Fibroblast of skin of right quadriceps (primary cell): ENCODE results near the gene SRRM3.
"Not testable (repeated sequence)": the region's sequence is repeated elsewhere in the genome, so short reads cannot be mapped to it uniquely, and the experiment has no call there.

Experiments
- DNase-seq: peaks from one replicate; pipeline ENCODE4 v3.0.0-alpha.2; 2013

Gene SRRM3, protein sequence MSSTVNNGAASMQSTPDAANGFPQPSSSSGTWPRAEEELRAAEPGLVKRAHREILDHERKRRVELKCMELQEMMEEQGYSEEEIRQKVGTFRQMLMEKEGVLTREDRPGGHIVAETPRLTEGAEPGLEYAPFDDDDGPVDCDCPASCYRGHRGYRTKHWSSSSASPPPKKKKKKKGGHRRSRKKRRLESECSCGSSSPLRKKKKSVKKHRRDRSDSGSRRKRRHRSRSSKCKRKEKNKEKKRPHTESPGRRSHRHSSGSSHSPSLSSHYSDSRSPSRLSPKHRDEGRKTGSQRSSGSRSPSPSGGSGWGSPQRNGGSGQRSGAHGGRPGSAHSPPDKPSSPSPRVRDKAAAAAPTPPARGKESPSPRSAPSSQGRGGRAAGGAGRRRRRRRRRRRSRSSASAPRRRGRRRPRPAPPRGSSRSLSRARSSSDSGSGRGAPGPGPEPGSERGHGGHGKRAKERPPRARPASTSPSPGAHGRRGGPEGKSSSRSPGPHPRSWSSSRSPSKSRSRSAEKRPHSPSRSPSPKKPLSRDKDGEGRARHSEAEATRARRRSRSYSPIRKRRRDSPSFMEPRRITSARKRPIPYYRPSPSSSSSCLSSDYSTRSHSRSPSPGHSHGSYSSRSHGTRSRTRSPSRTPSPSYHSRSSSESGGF

GRCh38 chr7:76201732-76202665 is at the start of gene SRRM3:
Gene SRRM3, plus strand, starts transcription at chr7:76201896. Its CDS starts 33,171 bp downstream, at chr7:76235067.
- peak; percentile 70 for DNase-seq

DNA sequence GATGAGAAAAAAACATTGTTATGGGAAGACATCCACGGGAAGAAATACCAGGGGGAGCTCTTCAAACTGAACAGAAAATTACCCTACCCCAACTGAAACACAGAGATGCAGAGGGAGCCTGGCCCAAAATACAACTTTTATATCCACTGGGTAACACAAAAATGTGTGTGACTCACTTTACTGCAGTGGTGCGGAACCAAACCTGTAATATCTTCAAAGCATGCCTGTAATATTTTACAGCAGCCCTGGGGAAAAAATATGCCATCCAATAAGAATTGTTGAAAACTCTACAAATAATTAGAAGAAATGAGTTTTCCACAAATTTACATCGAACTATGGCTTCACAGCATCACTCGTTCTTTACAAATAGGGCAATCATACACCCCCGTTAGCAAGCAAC is 49.8 kb upstream of the SRRM3 start:
- no peak for DNase-seq

- not testable (repeated sequence) for DNase-seq
These were observed 48.0 kb upstream of the SRRM3 start for GRCh38 chr7:76153571-76154230.

- DNase-seq: peak; percentile 41
These were observed 45.8 kb upstream of the SRRM3 start for GRCh38 chr7:76155938-76156337.

GRCh38 chr7:76156992-76157685 is 44.6 kb upstream of the SRRM3 start:
- DNase-seq: not testable (repeated sequence)

GRCh38 chr7:76158416-76158815 is 43.3 kb upstream of the SRRM3 start:
- DNase-seq: not testable (repeated sequence)

DNA sequence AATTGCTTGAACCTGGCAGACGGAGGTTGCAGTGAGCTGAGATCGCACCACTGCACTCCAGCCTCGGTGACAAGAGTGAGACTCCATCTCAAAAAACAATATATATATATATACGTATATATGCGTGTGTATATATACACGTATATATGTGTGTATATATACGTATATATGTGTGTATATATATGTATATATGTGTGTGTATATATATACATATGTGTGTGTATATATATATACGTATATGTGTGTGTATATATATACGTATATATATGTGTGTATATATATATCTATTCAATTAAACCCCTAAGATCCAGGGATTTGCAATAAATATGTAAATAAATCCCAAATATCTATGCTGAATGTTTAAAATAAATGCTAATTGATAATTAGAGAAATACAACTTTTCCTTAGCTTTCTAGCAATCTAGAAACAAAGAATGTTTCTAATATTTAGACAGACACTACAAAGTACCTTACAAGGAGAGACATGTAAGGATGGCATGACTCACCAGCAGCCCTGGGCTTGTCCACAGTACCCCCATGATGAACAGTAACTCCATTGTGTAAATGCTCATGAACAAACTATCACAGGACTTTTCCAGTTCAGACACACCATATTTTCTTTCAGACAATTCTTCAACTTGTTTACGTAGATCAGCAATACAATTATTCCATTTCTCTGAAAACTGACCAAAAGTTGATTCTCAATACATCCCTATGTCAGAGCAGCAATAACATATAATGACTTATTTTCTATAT is 39.1 kb upstream of the SRRM3 start:
- DNase-seq: not testable (repeated sequence)

DNA sequence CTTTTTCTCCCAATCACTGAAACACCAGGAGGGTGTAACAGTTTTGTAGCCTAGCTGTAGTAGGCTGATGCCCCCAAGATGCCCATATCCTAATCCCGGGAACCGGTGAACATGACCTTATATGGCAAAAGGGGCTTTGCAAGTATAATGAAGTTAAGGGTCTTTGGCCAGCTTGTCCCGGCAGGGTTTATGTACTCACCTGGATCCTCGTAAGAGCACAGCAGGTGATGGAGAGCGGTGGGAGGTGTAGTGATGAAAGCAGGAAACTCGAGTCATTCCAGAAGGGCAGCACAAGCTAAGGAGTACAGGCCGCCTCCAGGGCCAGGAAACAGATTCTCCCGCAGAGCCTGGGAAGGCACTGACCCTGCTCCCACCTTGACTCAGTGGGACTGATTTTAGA is 37.9 kb upstream of the SRRM3 start:
- not testable (repeated sequence) for DNase-seq

DNA sequence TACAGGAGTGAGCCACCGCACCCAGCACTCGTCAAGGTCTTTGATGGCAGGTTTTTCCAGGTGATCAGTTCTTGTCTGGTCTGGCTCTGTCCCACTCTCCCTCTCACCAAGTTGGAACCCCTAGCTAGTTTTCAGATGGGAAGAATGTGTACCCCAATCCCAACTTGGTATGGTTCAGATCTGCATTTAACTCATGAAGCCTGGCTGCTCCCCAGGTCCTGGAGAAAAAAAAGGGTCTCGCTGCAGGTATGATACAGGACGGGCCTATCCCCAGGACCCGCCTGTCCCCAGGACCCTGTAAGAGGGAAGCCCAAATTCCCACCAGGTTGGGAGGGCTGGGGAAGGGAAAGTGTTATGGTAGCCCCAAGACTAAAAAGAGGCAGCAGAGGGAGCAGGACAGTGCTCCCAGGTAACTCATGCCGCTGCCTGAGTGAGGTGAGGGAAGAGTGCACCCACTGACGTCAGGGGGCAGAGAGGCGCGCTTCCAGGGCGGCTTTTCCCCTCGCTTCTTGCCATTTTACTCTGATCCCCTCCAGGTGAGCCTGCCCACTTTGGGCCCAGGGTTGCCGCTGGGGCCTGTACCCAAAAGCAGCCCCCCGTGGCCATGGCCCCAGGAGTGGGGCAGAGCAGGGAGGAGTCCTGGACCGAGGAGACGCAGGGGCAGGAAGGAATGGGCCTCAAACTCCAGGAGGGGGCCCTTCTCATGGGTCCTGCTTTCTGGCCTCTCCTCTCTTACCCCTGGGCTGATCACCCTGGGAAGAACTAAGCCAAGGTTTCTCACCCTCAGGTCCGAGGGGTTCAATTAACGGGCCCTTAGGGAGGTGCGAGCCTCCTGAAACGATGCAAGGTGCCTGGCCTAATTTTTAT is 36.4 kb upstream of the SRRM3 start:
- no peak for DNase-seq

GRCh38 chr7:76165973-76166403 is 35.7 kb upstream of the SRRM3 start:
- DNase-seq: no peak

DNA sequence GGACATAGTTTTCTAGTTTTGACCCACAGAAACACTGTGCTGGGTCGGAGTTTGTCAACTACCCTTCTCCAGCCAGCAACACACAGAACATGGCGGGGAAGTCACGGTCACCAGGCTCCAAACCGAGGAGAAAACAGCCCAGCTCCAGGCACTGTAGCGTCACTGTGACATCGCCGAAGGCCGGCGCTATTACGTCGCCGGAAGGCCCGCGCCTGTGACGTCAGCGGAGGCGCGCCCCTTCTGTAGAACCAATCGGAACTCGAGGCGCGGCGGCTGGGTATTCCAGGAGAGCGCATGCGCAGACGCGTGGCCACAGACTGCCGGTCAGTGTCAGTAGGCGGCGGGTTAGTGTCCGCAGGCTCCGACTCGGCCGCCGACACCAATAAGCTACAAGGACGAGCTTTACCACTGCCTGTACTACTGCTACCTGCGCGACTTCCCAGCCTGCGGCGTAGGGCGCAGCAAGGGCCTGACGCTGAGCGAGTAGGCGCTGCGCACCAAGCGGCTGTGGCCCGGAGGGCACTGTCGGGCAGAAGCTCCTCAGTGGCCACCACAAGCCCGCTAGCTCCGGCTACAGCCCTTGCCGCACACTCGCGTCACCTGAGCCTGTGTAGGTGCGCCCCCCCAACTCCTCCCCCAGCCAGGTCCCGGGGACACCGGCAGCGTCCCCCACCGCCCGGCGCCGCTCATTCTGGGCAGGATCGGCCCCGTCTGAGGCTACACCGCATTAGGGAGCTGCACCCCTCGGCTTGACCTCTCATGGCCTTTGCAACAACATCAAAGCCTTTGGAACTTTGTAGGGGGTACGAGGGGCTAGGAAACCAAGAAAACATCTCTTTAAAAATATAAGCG is 35.1 kb upstream of the SRRM3 start:
- peak; percentile 91 for DNase-seq

DNA sequence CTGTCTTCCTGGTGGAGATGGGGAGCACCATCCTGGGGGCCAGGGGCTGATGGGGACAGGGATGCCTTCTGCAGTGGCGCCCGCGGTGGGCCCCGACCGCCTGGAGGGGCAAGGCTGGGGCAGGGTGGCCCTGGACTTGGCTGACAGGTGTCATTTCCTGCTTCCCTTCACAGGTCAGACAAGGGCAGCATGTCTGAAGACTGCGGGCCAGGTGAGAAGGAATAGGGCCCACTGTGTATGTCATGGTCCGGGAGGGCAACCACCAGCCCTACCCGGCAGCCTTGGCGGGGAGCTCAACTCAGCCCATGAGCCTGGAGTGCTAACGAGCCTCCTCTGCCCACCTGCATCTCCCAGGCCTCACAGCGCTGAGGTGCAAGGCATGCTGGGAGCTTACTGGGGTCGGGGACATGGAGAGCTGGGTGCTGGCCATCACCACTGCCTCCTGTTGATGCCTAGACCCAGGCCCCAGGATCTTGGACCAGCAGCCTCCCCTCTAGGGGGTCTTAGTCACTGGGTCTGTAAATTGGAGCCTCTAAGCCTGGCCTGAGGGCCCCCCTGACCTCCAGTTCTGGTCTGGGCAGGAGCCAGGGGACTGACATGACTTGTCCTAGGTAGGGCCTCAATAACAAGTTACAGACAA is 28.0 kb upstream of the SRRM3 start:
- DNase-seq: no peak

DNA sequence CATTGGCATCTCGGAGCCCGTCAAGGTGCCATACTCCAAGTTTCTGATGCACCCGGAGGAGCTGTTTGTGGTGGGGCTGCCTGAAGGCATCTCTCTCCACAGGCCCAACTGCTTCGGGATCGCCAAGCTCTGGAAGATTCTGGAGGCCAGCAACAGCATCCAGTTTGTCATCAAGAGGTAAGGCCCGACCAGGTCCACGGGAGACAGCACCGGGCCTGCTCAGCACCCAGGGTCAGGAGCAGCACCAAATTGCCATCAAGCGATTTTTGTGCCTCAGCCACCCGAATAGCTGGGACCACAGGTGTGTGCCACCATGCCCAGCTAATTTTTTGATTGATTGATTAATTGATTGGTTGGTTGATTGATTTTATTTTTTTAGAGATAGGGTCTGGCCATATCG is 24.7 kb upstream of the SRRM3 start:
- DNase-seq: not testable (repeated sequence)

DNA sequence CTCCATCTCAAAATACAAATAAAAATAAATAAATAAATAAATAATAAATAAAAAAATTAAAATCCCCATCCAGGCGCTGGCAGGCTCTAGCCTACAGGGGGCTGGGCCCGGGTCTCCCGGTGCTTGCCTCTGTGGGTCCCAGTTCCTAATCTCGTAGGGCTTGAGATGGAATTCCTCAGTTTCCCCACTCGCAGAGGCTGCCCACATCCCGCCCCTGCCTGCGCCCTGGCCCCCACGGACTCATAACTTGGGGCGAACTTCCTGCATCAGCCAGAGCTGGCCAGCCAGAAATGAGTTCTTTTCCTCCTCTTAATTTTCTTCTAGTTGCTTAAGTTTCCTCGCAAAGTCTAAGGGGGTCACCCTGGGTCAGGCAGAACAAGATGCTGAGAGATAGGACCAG is 22.0 kb upstream of the SRRM3 start:
- no peak for DNase-seq

- no peak for DNase-seq
These were observed 19.3 kb upstream of the SRRM3 start for GRCh38 chr7:76182225-76182960.

- no peak for DNase-seq
These were observed 16.4 kb upstream of the SRRM3 start for GRCh38 chr7:76185187-76185896.

DNA sequence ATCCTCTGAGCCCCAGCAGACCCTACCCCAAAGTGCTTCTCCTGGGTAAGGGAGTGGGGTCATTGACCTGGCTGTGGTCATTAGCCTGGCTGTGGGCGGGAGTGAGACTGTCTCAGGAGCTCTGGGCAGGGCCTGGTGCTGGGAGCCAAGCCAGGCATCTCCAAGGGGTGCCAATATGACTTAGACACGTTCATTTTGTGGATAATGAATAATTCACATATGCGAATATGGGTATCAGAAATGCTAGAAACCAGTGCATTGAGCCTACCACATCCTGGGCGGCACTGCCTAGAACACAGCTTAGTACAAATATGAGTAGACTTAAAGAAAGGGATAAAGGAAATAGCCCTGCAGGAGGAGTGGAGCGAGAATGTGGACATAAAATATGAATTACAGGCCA is 14.4 kb upstream of the SRRM3 start:
- no peak for DNase-seq
